Neural progenitor cell (in vitro differentiated cells): ENCODE results near the gene KXD1.

Experiments used
- EZH2 ChIP-seq: fragments of 200-600 bp; sonication (generic); IDR thresholded peaks from 2 replicates; pipeline ENCODE4 v1.6.1; 2017; ENCODE audit warnings: antibody characterized with exemption, mild to moderate bottlenecking, moderate library complexity
- EZH2phosphoT487 ChIP-seq: fragments of 200-600 bp; sonication (generic); IDR thresholded peaks from 2 replicates; pipeline ENCODE4 v1.6.1; 2017; ENCODE audit warnings: antibody characterized with exemption
- TF ChIP-seq, protein P1 (sequence below): fragments of 200-600 bp; sonication (generic); IDR thresholded peaks from 2 replicates; pipeline ENCODE4 v1.5.1; 2017; ENCODE audit warnings: antibody characterized with exemption, mild to moderate bottlenecking

DNA sequence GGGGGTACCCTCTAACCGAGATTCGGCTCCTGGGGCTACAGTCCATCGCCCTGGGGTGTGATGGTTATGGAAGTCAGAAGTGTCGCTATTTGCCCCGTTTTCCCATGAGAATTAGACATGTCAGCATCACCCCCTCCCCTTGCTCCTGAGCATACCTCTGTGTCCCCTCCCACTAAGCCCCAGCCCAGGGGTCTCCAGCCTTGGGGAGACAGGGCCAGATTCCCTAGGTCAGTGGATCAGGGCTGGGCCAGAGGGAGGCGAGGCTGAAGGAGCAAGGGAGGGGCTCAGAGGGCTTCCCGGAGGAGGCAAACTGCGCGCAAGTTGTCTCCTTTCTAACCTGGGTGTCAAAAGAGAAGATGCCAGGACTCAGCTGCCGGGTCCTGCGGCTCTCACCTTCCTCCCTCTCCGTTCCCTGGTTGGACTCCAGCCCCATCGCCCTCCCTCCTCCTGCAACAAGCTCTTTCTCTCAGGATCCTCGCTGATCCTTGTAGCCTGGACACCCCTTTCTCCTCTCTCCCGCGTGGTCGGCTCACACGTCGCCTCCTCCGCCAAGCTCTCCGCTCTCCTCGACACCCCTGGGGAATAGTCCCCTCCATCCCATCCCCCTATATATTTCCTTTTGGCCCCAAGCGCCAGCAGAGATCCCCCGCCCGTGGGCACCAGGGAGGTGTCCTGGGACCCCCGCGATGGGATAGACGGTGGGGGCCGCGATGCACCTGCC is 54.5 kb downstream of the KXD1 start:
- no peak for TF ChIP-seq EZH2
- TF ChIP-seq, protein P1, sequence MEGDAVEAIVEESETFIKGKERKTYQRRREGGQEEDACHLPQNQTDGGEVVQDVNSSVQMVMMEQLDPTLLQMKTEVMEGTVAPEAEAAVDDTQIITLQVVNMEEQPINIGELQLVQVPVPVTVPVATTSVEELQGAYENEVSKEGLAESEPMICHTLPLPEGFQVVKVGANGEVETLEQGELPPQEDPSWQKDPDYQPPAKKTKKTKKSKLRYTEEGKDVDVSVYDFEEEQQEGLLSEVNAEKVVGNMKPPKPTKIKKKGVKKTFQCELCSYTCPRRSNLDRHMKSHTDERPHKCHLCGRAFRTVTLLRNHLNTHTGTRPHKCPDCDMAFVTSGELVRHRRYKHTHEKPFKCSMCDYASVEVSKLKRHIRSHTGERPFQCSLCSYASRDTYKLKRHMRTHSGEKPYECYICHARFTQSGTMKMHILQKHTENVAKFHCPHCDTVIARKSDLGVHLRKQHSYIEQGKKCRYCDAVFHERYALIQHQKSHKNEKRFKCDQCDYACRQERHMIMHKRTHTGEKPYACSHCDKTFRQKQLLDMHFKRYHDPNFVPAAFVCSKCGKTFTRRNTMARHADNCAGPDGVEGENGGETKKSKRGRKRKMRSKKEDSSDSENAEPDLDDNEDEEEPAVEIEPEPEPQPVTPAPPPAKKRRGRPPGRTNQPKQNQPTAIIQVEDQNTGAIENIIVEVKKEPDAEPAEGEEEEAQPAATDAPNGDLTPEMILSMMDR, result no peak
- peak; percentile 15 for TF ChIP-seq EZH2phosphoT487
